Fibroblast of lung (primary cell): ENCODE data around the gene OR51A2.

Experiments used
- EZH2 ChIP-seq: IDR thresholded peaks from 2 replicates; pipeline ENCODE4 v1.5.1; 2012; ENCODE audit warnings: low read length, control low read depth, mild to moderate bottlenecking; ENCODE audit errors: missing control alignments
- TF ChIP-seq, protein P1 (sequence below), 2 donors: IDR thresholded peaks in 1 of 2; conservative IDR thresholded peaks in 1 of 2; 1 replicate in 1 of 2; 2 replicates in 1 of 2; pipeline ENCODE4 v1.5.1; 2011 to 2012; ENCODE audit warnings: low read length in 2 of 2, control low read depth in 1 of 2, inconsistent platforms in 1 of 2, low read depth in 1 of 2, mild to moderate bottlenecking in 1 of 2

DNA sequence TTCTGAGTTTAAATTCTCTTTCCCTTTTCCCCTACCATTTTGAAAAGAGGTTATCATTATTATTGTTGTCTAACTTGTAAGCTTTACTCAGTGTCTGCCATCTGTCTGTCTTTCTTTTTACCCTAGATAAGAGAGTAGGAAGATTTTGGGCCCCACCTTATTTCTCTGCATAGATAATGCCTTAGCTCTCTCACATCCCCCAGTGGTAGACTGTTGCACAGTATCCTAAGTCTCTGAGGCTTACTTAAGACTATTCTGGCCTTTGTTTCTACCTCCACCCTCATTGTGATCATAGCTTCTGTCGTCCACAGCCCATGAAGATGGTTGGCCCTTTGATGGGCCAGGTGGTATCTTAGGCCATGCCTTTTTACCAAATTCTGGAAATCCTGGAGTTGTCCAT lies 35.5 kb upstream of the OR51A2 start:
- TF ChIP-seq, protein P1, sequence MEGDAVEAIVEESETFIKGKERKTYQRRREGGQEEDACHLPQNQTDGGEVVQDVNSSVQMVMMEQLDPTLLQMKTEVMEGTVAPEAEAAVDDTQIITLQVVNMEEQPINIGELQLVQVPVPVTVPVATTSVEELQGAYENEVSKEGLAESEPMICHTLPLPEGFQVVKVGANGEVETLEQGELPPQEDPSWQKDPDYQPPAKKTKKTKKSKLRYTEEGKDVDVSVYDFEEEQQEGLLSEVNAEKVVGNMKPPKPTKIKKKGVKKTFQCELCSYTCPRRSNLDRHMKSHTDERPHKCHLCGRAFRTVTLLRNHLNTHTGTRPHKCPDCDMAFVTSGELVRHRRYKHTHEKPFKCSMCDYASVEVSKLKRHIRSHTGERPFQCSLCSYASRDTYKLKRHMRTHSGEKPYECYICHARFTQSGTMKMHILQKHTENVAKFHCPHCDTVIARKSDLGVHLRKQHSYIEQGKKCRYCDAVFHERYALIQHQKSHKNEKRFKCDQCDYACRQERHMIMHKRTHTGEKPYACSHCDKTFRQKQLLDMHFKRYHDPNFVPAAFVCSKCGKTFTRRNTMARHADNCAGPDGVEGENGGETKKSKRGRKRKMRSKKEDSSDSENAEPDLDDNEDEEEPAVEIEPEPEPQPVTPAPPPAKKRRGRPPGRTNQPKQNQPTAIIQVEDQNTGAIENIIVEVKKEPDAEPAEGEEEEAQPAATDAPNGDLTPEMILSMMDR (conservative IDR thresholded peaks at IDR 0.05 in 1 of 2, IDR thresholded peaks at IDR 0.05 in 1 of 2; ENCODE audit: low read depth in 1 of 2, low read length in 2 of 2) = peak in 1 of 2 donors; percentile 45
- no peak for TF ChIP-seq EZH2
